ENCODE measurements around the gene MAP3K13.

- TF ChIP-seq CTCF (IDR thresholded peaks at IDR 0.05) (no peak), POLR2A (IDR thresholded peaks at IDR 0.05) (no peak)
These were observed 171.6 kb downstream of the MAP3K13 start for GRCh38 chr3:185534511-185534910.
